NOMO-1 treated with DMSO at 0.1 percent for 48 hours (cell line): ENCODE results near the gene ITGAV.
A peak's percentile ranks its signal among the peaks of the same experiment; 100 is the strongest.

Experiments used
- DNase-seq: peaks from one replicate; lab custom pipeline; 2025; ENCODE audit not compliant: unreplicated experiment; lab: John Stamatoyannopoulos, UW

The ITGAV gene

DNA sequence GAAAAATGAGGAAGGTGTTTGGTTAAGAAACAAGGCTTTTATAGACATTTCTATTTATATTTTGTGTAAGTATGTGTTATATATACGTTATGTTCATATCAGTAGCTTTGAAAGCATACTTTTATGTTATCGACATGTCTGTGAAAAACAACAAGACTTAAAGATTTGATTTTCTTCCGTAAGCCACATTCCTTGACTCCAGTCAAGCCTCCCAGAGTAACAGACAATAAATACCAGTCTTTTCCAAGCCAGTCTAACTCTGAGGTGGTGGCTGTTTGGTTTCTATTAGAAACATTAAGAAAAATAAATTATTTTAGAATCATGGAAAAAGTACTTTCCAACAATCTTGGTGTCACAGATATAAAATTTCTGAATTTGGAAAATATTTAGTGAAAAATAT lies 16.3 kb upstream of the ITGAV start:
- DNase-seq = no peak

DNA sequence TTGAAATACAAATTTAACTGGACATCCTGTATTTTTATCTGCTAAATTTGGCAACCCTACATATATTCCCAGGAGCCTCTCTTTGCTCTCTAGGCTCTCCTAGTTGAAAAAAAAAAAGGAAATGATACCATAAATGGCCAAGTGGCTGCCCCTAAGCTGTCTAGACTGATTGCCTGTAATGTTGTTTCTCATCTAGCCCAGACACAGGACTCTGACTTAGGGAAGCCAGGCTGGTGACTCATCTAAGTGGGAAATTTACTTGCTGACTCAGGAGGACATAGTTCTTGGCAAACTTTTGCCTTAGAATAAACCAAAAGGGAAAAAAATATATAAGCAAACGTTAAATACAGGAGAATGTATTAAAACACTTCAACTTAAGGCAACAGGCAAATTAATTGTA lies 14.6 kb upstream of the ITGAV start:
- peak; percentile 92 for DNase-seq

GRCh38 chr2:186575856-186576255 lies 14.0 kb upstream of the ITGAV start:
- no peak for DNase-seq

GRCh38 chr2:186576614-186577013 lies 13.2 kb upstream of the ITGAV start:
- DNase-seq = no peak

DNA sequence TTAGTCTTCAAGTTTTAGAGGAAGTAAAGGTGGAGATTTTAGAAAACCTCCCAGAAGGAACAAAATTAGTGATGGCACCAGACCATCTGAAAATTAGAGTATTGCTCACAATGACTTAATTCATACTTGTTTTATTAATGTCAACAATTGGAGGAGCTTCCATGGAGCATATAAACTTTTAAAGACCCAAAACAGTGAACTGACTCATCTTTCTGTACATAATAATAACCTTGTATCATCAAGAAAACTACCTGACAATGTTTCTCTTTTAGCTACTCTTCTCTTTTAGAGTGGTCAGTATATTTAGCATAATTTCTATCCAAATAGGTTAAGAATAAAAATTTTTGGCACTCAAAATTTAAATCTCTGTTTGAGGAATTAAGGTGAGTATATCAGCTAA lies 7.2 kb upstream of the ITGAV start:
- DNase-seq = no peak

DNA sequence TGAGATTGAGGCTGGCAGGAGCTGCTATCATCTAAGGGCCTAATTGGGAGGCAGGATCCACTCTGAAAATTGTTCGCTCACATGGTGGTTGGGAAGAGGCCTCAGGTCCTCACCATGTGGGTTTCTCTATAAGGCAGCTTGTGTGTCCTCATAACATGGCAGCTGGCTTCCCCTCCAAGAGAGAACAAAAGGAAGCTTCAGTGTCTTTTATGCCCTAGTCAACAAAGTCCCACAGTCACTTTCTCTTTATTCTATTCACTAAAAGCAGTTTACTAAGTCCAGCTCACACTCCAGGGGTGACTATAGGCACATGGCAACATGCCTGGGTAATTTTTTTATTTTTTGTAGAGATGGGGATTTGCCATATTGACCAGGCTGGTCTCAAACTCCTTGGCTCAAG lies 5.8 kb upstream of the ITGAV start:
- DNase-seq = no peak

GRCh38 chr2:186588421-186588820 lies 1.4 kb upstream of the ITGAV start:
- DNase-seq = no peak

DNA sequence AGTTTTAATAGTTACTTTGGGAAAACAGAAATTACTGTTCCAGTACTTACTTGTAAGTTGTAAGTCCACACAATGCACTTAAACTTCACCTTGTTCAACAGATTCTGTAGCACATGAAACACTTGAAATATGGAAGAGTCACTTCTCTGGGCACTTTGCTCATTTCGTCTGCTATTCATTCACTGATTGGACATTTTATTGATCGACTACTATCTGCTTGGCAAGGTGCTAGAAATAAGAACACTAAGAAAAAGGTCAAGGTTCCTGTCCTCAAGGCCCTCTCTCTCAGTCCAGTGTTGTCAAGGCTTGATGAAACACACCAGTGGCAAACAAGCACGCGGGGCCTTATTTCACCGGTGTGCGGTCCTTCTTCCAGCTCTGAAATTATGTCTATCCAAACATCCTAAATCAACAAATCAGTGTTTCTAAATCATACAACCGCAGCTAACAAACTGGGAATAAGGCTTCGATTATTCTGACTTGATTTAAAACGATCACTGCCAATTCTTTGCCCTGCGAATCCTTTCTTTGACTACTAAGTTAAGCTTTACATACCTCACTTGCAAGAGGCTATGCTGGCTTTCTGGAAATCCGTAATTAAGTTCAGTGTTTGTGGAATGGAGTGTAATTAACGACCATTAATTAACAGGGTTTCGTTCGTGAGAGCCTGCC lies 780 bp upstream of the ITGAV start:
- DNase-seq = no peak

- DNase-seq = no peak
These were observed 498 bp downstream of the ITGAV start for GRCh38 chr2:186590350-186590758.

GRCh38 chr2:186590759-186591505 lies 1.1 kb downstream of the ITGAV start:
- DNase-seq = peak; percentile 18

DNA sequence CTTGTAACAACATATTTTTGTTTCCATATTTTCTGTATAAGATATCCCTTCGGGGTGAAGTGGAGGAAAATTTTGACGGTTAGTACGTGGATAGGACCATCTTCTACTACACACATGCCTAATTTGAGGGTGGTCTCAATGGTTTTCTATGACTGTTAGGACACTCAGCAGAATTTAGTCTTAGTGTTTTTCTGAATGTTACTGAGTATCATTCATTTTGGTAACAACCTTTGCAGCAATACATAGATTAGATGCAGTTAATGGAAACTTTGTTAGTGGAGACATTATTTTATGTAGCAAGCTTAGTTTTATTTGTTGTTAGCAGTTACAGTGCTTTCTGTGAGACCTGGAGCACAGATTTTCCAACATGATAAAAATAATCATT lies 1.6 kb downstream of the ITGAV start:
- DNase-seq = no peak

DNA sequence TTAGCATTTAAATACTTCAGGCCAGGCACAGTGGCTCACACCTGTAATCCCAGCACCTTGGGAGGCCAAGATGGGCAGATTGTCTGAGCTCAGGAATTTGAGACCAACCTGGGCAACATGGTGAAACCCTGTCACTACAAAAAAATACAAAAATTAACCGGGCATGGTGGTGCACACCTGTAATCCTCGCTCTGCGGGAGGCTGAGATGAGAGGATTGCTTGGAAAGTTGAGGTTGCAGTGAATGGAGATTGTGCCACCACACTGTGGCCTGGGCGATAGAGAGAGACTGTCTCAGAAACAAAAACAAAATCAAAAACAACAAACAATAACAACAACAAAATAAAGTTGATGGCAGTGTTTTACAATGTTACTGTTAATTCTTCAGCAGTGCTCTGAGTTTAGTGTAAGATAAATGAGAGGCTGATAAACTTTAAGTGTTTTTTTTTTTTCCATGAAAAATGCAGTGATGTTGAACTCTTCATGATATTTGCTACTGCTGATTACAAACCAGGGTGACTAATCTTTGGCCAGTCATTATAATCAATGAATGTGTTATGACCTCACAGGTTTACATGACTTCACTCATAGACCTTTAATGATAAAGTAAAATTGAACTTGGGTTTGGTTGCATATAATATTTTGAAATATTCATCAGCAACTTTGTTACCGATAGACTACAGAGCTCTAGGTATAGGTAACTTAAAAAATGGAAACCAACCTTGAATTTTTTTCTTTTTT lies 2.5 kb downstream of the ITGAV start:
- no peak for DNase-seq

DNA sequence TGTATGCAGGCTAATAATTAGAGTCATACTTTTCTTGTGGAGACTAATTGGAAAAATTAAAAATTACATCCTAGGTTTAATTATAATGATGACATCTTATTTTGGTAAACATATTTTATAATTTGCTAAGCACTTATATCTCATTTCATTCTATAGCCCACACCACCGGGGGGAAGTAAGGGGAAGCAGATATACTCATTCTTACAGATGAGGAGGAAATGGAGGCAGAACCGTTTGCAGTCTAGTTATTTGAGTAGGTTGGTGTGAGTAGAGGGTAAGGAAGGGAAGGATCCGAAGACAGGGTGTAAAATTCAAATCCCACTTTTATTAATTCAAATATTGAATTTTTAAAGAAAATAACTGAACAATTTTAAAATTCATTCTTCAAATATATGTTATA lies 3.7 kb downstream of the ITGAV start:
- no peak for DNase-seq

DNA sequence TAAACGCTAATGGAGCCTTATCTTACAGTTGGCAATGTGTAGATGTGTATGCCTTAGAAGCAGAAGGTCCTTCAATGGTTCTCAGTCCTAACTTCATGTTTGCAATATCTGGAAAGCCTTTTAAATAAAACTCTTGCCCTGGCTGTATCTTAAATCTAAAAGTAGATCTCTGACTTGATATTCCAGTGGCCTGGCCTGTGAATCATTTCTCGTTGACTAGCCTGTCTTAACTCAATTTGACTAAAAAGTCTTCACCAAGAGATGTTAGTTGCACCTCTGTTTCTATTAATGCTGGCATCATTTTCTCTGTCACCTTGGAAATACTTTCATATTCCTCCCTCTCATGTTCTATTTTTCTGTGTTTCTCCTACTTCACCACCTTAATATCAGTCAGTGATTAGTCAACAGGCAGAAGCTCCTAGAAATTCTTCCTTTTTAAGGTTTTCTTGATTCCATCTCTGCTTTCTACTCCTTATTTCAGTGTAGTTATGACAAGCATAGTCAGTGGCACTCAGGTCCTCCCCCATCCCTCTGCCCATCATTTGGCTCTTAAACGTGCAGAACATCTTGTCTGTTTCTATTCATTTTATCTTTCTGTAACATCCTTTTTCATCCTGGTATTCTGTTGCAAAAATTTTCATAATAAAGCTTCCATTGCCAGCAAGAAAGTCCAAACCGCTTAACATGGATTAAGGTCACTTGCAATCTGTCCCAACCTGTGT lies 4.3 kb downstream of the ITGAV start:
- no peak for DNase-seq

DNA sequence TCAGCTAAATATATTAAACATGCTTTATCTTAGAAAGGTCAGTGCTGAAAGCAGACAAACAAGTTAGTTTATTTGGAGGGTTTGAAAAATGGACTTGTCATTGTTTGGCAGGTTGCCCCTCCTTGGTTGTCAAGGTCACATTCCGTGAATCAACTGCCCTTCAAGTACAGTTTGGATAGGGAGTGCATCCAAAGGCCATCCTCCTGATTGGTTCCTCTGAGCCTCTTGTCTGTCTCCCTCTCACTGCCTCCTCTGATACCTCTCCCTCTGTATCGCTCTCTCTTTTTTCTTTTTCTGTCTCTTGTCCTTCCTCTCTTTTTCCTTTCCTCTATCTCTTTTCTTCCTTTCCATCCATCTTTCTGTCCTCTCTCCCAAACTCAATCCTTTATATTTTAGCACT lies 5.4 kb downstream of the ITGAV start:
- no peak for DNase-seq

DNA sequence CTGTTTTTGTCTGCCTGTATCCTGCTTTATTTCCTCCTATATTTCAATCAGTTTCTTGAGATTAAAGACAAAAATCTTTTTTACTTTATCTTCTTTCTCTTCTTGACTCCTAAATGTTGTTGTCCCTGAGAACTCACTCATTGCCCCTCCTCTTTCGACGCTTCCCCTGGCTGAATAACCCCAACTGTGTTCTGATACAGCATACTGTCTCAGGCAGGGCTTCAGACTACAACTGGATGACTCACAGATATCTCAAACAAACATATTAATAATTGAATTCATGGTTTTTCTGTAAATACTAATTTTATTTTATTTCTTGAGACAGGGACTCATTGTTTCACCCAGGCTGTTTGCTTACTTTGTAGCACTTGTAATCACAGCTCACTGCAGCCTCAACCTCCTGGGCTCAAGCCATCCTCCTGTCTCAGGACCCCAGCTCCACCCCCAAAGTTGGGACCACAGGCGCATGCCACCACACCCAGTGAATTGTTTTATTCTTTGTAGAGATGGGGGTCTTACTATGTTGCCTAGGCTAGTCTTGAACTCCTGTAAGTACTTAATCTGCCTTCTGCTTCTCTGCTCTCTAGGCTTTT lies 9.4 kb downstream of the ITGAV start:
- no peak for DNase-seq

GRCh38 chr2:186603286-186603685 lies 13.4 kb downstream of the ITGAV start:
- no peak for DNase-seq

GRCh38 chr2:186605041-186605440 lies 15.2 kb downstream of the ITGAV start:
- no peak for DNase-seq

DNA sequence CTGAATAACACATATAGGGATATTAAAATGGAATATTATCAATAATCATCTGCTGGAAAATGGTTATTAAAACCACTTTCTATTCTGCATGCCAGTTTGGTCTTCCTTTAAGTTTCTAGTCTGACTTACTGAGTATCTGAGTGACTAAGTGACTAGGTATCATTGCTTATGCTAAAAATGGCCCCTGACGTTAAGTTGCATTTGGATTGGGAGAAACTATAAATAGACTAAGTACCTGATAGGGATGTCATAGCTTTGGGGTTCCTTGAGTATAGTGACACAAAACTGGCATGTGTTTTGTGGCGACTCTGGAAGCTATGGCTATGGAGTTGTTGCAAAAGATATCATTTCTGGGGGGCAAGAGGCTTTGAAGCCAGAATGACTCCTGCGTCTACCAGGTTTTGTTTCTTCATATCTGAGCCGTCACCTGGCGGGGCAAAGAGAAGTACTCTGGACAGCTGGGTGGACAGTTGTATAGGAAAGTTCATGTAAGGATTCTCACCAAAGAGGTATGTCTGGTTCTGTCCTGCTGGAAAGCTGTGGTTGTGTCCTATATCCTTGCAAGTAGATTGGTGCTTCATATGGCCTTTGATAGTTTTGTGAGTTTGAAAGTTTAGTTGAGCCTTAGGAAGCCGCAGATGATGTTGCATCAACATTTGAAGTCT lies 17.9 kb downstream of the ITGAV start:
- DNase-seq = no peak

DNA sequence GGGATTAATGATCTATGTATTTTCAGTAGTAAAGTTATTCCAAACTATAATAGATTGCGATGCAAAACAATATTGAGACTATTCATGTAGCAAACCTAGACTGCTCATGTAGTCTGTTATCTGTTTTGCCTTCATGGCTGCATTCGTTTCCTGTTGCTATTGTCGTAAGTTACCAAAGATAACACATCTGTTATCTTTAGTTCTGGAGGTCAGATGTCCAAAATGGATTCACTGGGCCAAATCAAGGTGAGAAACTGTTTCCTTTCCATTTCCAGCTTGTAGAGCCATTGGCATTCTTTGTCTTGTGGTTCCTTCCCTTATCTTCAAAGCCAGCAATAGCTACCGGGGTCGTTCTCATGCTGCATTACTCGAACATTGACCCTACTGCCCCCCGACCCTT lies 20.9 kb downstream of the ITGAV start:
- no peak for DNase-seq

- no peak for DNase-seq
These were observed 21.7 kb downstream of the ITGAV start for GRCh38 chr2:186611526-186611925.
